IPS DF 6.9 (cell line): ENCODE data around the gene SAXO2.
"Not testable (repeated sequence)": the region's sequence is repeated elsewhere in the genome, so short reads cannot be mapped to it uniquely, and the experiment has no call there.

Experiments
- DNase-seq: peaks from one replicate; pipeline ENCODE4 v3.0.0-alpha.2; 2013; ENCODE audit warnings: low read depth, low spot score
- H3K27ac ChIP-seq: one replicate; pipeline ENCODE4 v1.5.1; 2013; ENCODE audit warnings: low read length, control low read depth
- H3K27me3 ChIP-seq: 2 replicates; pipeline ENCODE4 v1.6.1; 2013; ENCODE audit warnings: mild to moderate bottlenecking, low read length; ENCODE audit not compliant: control insufficient read depth, insufficient read depth
- H3K36me3 ChIP-seq: 2 replicates; pipeline ENCODE4 v1.6.1; 2013; ENCODE audit warnings: low read length; ENCODE audit not compliant: control insufficient read depth, insufficient read depth
- H3K4me1 ChIP-seq: 2 replicates; pipeline ENCODE4 v1.6.1; 2013; ENCODE audit warnings: low read length; ENCODE audit not compliant: control insufficient read depth, insufficient read depth
- H3K4me3 ChIP-seq: 2 replicates; pipeline ENCODE4 v1.5.1; 2013; ENCODE audit warnings: mild to moderate bottlenecking, low read length
- H3K9me3 ChIP-seq: 2 replicates; pipeline ENCODE4 v1.6.1; 2013; ENCODE audit warnings: low read length, inconsistent platforms; ENCODE audit not compliant: control insufficient read depth, insufficient read depth
- WGBS: extraction: QIAGEN DNeasy Blood & Tissue Kit; methylation state at CpG from one replicate; pipeline ENCODE4 v1.1.7; 2013; ENCODE audit warnings: mixed read lengths, missing lambda C conversion rate; ENCODE audit not compliant: insufficient read length, insufficient coverage; 5-methylcytosine and 5-hydroxymethylcytosine counted together

Gene SAXO2

GRCh38 chr15:82303956-82304777 is 41.5 kb downstream of the SAXO2 start:
- H3K27ac ChIP-seq = no peak overlapping the region
- no peaks in the 10 kb centered on the region for H3K36me3 ChIP-seq
- no CpG with 5 or more reads among the region's 12 CpGs for WGBS
- H3K4me3 ChIP-seq = no peak overlapping the region
- DNase-seq = no peak
- no peaks in the 10 kb centered on the region for H3K9me3 ChIP-seq
- no peaks in the 10 kb centered on the region for H3K27me3 ChIP-seq
- no peaks in the 10 kb centered on the region for H3K4me1 ChIP-seq

- DNase-seq = no peak
- H3K4me3 ChIP-seq = no peak overlapping the region
- no peaks in the 10 kb centered on the region for H3K9me3 ChIP-seq
- no peak overlapping the region for H3K27ac ChIP-seq
- no peaks in the 10 kb centered on the region for H3K36me3 ChIP-seq
- no peaks in the 10 kb centered on the region for H3K27me3 ChIP-seq
- H3K4me1 ChIP-seq = no peaks in the 10 kb centered on the region
- WGBS = no CpG with 5 or more reads among the region's 4 CpGs
Observed at GRCh38 chr15:82304778-82305090, 42.1 kb downstream of the SAXO2 start.

GRCh38 chr15:82305621-82306048 is 43.0 kb downstream of the SAXO2 start:
- no peaks in the 10 kb centered on the region for H3K4me1 ChIP-seq
- no peak for DNase-seq
- H3K27ac ChIP-seq = no peak overlapping the region
- no peaks in the 10 kb centered on the region for H3K27me3 ChIP-seq
- H3K36me3 ChIP-seq = no peaks in the 10 kb centered on the region
- no peaks in the 10 kb centered on the region for H3K9me3 ChIP-seq
- no CpG with 5 or more reads among the region's 7 CpGs for WGBS
- H3K4me3 ChIP-seq = no peak overlapping the region

GRCh38 chr15:82306791-82307713 is 44.4 kb downstream of the SAXO2 start:
- no peak overlapping the region for H3K4me3 ChIP-seq
- no peak overlapping the region for H3K27ac ChIP-seq
- no peak for DNase-seq
- no CpG with 5 or more reads among the region's 16 CpGs for WGBS
- no peaks in the 10 kb centered on the region for H3K27me3 ChIP-seq
- no peaks in the 10 kb centered on the region for H3K4me1 ChIP-seq
- H3K9me3 ChIP-seq = no peaks in the 10 kb centered on the region
- no peaks in the 10 kb centered on the region for H3K36me3 ChIP-seq

- H3K27me3 ChIP-seq = no peaks in the 10 kb centered on the region
- no peaks in the 10 kb centered on the region for H3K4me1 ChIP-seq
- no peak overlapping the region for H3K4me3 ChIP-seq
- no peaks in the 10 kb centered on the region for H3K36me3 ChIP-seq
- H3K9me3 ChIP-seq = no peaks in the 10 kb centered on the region
- no peak overlapping the region for H3K27ac ChIP-seq
- WGBS = no CpG with 5 or more reads among the region's 8 CpGs
- DNase-seq = no peak
Observed at GRCh38 chr15:82307714-82308081, 45.1 kb downstream of the SAXO2 start.

GRCh38 chr15:82309802-82310201 is 47.2 kb downstream of the SAXO2 start:
- no peaks in the 10 kb centered on the region for H3K4me1 ChIP-seq
- WGBS = no CpG with 5 or more reads among the region's 2 CpGs

GRCh38 chr15:82311321-82311720 is 48.7 kb downstream of the SAXO2 start:
- no CpG with 5 or more reads among the region's 5 CpGs for whole genome bisulfite sequencing
- H3K4me3 ChIP-seq, DNase-seq, H3K27ac ChIP-seq, H3K27me3 ChIP-seq, H3K36me3 ChIP-seq, H3K9me3 ChIP-seq, H3K4me1 ChIP-seq: not testable (repeated sequence)

More at GRCh38 chr15:82309802-82310201, 47.2 kb downstream of the SAXO2 start:
- H3K4me3 ChIP-seq = no peak overlapping the region
- H3K36me3 ChIP-seq = no peaks in the 10 kb centered on the region
- no peaks in the 10 kb centered on the region for H3K27me3 ChIP-seq
- no peaks in the 10 kb centered on the region for H3K9me3 ChIP-seq
- no peak overlapping the region for H3K27ac ChIP-seq
- DNase-seq = no peak

GRCh38 chr15:82312586-82313349 is 50.1 kb downstream of the SAXO2 start:
- DNase-seq = no peak
- no peak overlapping the region for H3K4me3 ChIP-seq
- no CpG with 5 or more reads among the region's 8 CpGs for WGBS

GRCh38 chr15:82313446-82313845 is 50.8 kb downstream of the SAXO2 start:
- DNase-seq = no peak
- Histone ChIP-seq H3K36me3 (no peaks in the 10 kb centered on the region), H3K27me3 (no peaks in the 10 kb centered on the region), H3K9me3 (no peaks in the 10 kb centered on the region), H3K4me3 (no peak overlapping the region), H3K27ac (no peak overlapping the region), H3K4me1 (no peaks in the 10 kb centered on the region)
- no CpG with 5 or more reads among the region's 2 CpGs for WGBS

More at GRCh38 chr15:82312586-82313349, 50.1 kb downstream of the SAXO2 start:
- Histone ChIP-seq H3K4me1 (no peaks in the 10 kb centered on the region), H3K27me3 (no peaks in the 10 kb centered on the region), H3K9me3 (no peaks in the 10 kb centered on the region), H3K36me3 (no peaks in the 10 kb centered on the region), H3K27ac (no peak overlapping the region)
